ENCODE results near the gene GTF2F2. TPM values are rescaled to one million over a fixed set of nuclear protein-coding genes. Genes with fewer than 3 reads are reported as not detected.

Gene GTF2F2
- polyA plus RNA-seq, 1 donor, result 19.3 TPM

- Histone ChIP-seq H3K27me3 (ENCODE audit: control insufficient read depth, insufficient read depth, low read length) (no peaks in the 10 kb centered on the region), H3K36me3 (ENCODE audit: control insufficient read depth, insufficient read depth, low read length) (no peaks in the 10 kb centered on the region), H3K4me3 (ENCODE audit: low read length) (no peak overlapping the region), H3K4me1 (ENCODE audit: control insufficient read depth, insufficient read depth, low read length) (peaks cover 12% of the 10 kb centered on the region), H3K9me3 (ENCODE audit: control insufficient read depth, low read depth, low read length) (no peaks in the 10 kb centered on the region), H3K27ac (ENCODE audit: low read length) (no peak overlapping the region)
- DNase-seq, result no peak
- 100% methylated on average over 1 of the region's 10 CpGs for WGBS (ENCODE audit: insufficient coverage, low lambda C conversion rate)
Measured at GRCh38 chr13:45314822-45315221, 194.5 kb downstream of the GTF2F2 start.

DNA sequence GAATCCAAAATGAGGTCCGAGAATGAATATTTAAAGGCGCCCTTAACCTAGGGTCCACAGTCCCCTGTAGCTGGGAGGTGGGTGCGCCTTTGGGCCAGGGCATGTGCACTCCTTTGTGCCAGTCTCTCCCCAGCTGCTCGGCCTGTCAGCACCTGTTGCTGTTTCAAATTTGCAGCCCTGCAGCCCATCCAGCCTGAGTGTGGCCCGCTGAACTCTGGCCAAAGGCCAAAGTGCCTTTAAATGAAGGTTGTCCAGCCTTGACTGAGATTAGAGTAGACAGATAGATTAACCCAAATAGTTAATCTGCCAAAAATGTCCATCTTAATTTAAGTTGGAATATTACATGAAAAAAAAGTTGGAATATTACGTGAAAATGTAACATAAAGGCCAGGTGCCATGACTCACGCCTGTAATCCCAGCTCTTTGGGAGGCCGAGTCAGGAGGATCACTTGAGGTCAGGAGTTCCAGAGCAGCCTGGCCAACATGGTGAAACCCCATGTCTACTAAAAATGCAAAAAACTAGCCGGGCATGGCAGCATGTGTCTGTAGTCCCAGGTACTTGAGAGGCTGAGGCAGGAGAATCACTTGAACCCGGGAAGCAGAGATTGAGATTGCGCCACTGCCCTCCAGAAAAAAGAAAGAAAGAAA, 195.3 kb downstream of the GTF2F2 start:
- 93% methylated on average over 4 of the region's 11 CpGs for WGBS (ENCODE audit: insufficient coverage, low lambda C conversion rate)
- Histone ChIP-seq H3K27ac (ENCODE audit: low read length) (no peak overlapping the region), H3K27me3 (ENCODE audit: control insufficient read depth, insufficient read depth, low read length) (no peaks in the 10 kb centered on the region), H3K4me1 (ENCODE audit: control insufficient read depth, insufficient read depth, low read length) (peaks cover 12% of the 10 kb centered on the region), H3K36me3 (ENCODE audit: control insufficient read depth, insufficient read depth, low read length) (no peaks in the 10 kb centered on the region), H3K9me3 (ENCODE audit: control insufficient read depth, low read depth, low read length) (no peaks in the 10 kb centered on the region), H3K4me3 (ENCODE audit: low read length) (no peak overlapping the region)
- no peak for DNase-seq

GRCh38 chr13:45316338-45316737, 196.0 kb downstream of the GTF2F2 start:
- H3K4me1 ChIP-seq (ENCODE audit: control insufficient read depth, insufficient read depth, low read length), result peaks cover 7% of the 10 kb centered on the region
- no peaks in the 10 kb centered on the region for H3K27me3 ChIP-seq (ENCODE audit: control insufficient read depth, insufficient read depth, low read length)
- peak in 1 of 2 donors; percentile 54 for DNase-seq
- H3K9me3 ChIP-seq (ENCODE audit: control insufficient read depth, low read depth, low read length), result no peaks in the 10 kb centered on the region
- peak overlapping the region; percentile 41 for H3K27ac ChIP-seq (ENCODE audit: low read length)
- no peaks in the 10 kb centered on the region for H3K36me3 ChIP-seq (ENCODE audit: control insufficient read depth, insufficient read depth, low read length)
- peak overlapping the region; percentile 39 for H3K4me3 ChIP-seq (ENCODE audit: low read length)
- WGBS (ENCODE audit: insufficient coverage, low lambda C conversion rate), result 7% methylated on average over 2 of the region's 6 CpGs

- no peak overlapping the region for H3K27ac ChIP-seq (ENCODE audit: low read length)
- no peaks in the 10 kb centered on the region for H3K27me3 ChIP-seq (ENCODE audit: control insufficient read depth, insufficient read depth, low read length)
- WGBS (ENCODE audit: insufficient coverage, low lambda C conversion rate), result 80% methylated on average over 1 of the region's 5 CpGs
- H3K36me3 ChIP-seq (ENCODE audit: control insufficient read depth, insufficient read depth, low read length), result no peaks in the 10 kb centered on the region
- no peak for DNase-seq
- H3K9me3 ChIP-seq (ENCODE audit: control insufficient read depth, low read depth, low read length), result no peaks in the 10 kb centered on the region
- H3K4me3 ChIP-seq (ENCODE audit: low read length), result no peak overlapping the region
- H3K4me1 ChIP-seq (ENCODE audit: control insufficient read depth, insufficient read depth, low read length), result peaks cover 7% of the 10 kb centered on the region
Measured at GRCh38 chr13:45316996-45317395, 196.7 kb downstream of the GTF2F2 start.

DNA sequence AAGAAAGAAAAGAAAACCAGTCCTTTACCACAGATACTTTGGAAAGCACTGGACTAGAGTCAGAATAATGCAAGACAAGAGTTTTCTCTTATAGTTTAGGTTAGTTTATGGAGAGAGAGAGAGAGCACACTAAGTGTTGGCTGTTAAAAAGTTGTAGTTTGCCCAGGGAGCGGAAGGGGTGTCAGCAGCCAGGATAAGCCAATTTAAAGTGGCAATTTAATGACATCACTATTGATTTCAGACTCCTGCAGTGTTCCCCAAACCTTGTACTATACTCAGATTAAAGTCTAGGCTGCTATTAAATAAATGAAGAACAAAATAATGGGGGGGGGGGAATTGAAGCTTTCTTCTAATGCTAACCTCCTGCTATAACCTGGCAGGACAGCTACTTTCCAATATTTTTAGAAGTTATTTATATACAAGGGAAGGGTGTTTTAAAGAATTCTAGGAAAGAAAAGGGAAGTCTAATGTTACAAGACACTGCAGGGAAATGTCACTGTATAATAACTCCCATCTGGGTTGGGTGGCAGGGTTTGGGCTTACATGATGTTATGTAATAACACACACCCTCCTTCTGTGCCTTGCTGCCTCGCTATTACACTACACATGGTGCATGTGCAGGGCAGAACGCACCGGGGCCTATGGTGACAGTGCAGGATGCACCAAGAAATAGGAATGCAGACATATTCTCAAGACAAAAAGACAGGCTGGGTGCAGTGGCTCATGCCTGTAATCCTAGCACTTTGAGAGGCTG, 200.7 kb downstream of the GTF2F2 start:
- H3K9me3 ChIP-seq (ENCODE audit: control insufficient read depth, low read depth, low read length), result no peaks in the 10 kb centered on the region
- peaks cover under 1% of the 10 kb centered on the region for H3K4me1 ChIP-seq (ENCODE audit: control insufficient read depth, insufficient read depth, low read length)
- H3K27me3 ChIP-seq (ENCODE audit: control insufficient read depth, insufficient read depth, low read length), result no peaks in the 10 kb centered on the region
- H3K36me3 ChIP-seq (ENCODE audit: control insufficient read depth, insufficient read depth, low read length), result no peaks in the 10 kb centered on the region
- DNase-seq, result no peak
- no peak overlapping the region for H3K4me3 ChIP-seq (ENCODE audit: low read length)
- WGBS (ENCODE audit: insufficient coverage, low lambda C conversion rate), result no CpG with 5 or more reads among the region's 4 CpGs
- no peak overlapping the region for H3K27ac ChIP-seq (ENCODE audit: low read length)

GRCh38 chr13:45325806-45326205, 205.5 kb downstream of the GTF2F2 start:
- Histone ChIP-seq H3K36me3 (ENCODE audit: control insufficient read depth, insufficient read depth, low read length) (no peaks in the 10 kb centered on the region), H3K4me1 (ENCODE audit: control insufficient read depth, insufficient read depth, low read length) (no peaks in the 10 kb centered on the region), H3K27ac (ENCODE audit: low read length) (no peak overlapping the region), H3K27me3 (ENCODE audit: control insufficient read depth, insufficient read depth, low read length) (no peaks in the 10 kb centered on the region), H3K4me3 (ENCODE audit: low read length) (no peak overlapping the region), H3K9me3 (ENCODE audit: control insufficient read depth, low read depth, low read length) (no peaks in the 10 kb centered on the region)
- DNase-seq, result no peak
- 100% methylated on average over 1 of the region's 4 CpGs for WGBS (ENCODE audit: insufficient coverage, low lambda C conversion rate)

DNA sequence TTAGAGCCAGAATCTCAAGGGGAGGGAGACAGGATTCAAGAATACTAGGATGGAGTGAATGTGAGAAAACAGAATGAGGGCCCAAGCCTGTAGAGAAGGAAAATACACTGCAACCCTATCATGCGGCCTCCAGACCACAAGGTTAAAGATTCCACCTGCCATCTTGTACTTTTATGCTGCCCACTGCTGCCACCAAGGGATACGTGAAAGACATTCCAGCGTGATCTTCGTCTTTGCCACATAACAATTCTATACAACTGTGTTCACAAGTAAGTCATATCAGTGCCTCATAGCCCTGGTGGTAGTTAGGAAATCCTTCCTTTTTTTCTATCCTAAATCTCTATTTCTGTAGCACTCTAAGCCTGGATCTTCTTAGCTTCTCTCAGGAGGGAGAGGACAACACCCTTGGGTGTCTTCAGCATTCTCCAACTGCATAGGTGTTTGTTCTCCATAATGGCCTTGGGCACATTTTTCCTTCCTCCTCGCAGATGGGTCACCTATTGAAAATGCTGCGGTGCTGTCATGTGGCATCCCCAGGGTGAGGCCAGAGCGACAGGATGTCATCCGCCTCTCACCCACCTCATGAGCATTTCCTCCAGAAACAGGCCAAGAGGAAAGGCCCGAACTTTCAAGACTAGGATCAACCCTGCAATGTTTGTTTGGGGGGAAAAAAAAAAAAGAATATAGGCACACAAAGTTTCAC, 207.1 kb downstream of the GTF2F2 start:
- Histone ChIP-seq H3K4me1 (ENCODE audit: control insufficient read depth, insufficient read depth, low read length) (no peaks in the 10 kb centered on the region), H3K27ac (ENCODE audit: low read length) (no peak overlapping the region)

GRCh38 chr13:45328661-45329111, 208.4 kb downstream of the GTF2F2 start:
- no peaks in the 10 kb centered on the region for H3K27me3 ChIP-seq (ENCODE audit: control insufficient read depth, insufficient read depth, low read length)
- no peak for DNase-seq
- H3K4me3 ChIP-seq (ENCODE audit: low read length), result no peak overlapping the region
- no peaks in the 10 kb centered on the region for H3K9me3 ChIP-seq (ENCODE audit: control insufficient read depth, low read depth, low read length)
- no peaks in the 10 kb centered on the region for H3K4me1 ChIP-seq (ENCODE audit: control insufficient read depth, insufficient read depth, low read length)
- H3K27ac ChIP-seq (ENCODE audit: low read length), result no peak overlapping the region
- 13% methylated on average over 1 of the region's 3 CpGs for WGBS (ENCODE audit: insufficient coverage, low lambda C conversion rate)
- H3K36me3 ChIP-seq (ENCODE audit: control insufficient read depth, insufficient read depth, low read length), result no peaks in the 10 kb centered on the region

More for the DNA sequence above, 207.1 kb downstream of the GTF2F2 start:
- Histone ChIP-seq H3K9me3 (ENCODE audit: control insufficient read depth, low read depth, low read length) (no peaks in the 10 kb centered on the region), H3K4me3 (ENCODE audit: low read length) (no peak overlapping the region), H3K27me3 (ENCODE audit: control insufficient read depth, insufficient read depth, low read length) (no peaks in the 10 kb centered on the region), H3K36me3 (ENCODE audit: control insufficient read depth, insufficient read depth, low read length) (no peaks in the 10 kb centered on the region)
- no peak for DNase-seq
- 93% methylated on average over 2 of the region's 9 CpGs for WGBS (ENCODE audit: insufficient coverage, low lambda C conversion rate)

- Histone ChIP-seq H3K4me3 (ENCODE audit: low read length) (no peak overlapping the region), H3K27me3 (ENCODE audit: control insufficient read depth, insufficient read depth, low read length) (no peaks in the 10 kb centered on the region), H3K9me3 (ENCODE audit: control insufficient read depth, low read depth, low read length) (no peaks in the 10 kb centered on the region), H3K36me3 (ENCODE audit: control insufficient read depth, insufficient read depth, low read length) (peaks cover 6% of the 10 kb centered on the region), H3K27ac (ENCODE audit: low read length) (no peak overlapping the region), H3K4me1 (ENCODE audit: control insufficient read depth, insufficient read depth, low read length) (peaks cover 4% of the 10 kb centered on the region)
- WGBS (ENCODE audit: insufficient coverage, low lambda C conversion rate), result no CpG with 5 or more reads among the region's 1 CpG
- no peak for DNase-seq
Measured at GRCh38 chr13:45331123-45331619, 210.9 kb downstream of the GTF2F2 start.

- Histone ChIP-seq H3K27ac (ENCODE audit: low read length) (no peak overlapping the region), H3K36me3 (ENCODE audit: control insufficient read depth, insufficient read depth, low read length) (peaks cover 11% of the 10 kb centered on the region), H3K4me3 (ENCODE audit: low read length) (no peak overlapping the region), H3K27me3 (ENCODE audit: control insufficient read depth, insufficient read depth, low read length) (no peaks in the 10 kb centered on the region), H3K4me1 (ENCODE audit: control insufficient read depth, insufficient read depth, low read length) (peaks cover 9% of the 10 kb centered on the region), H3K9me3 (ENCODE audit: control insufficient read depth, low read depth, low read length) (no peaks in the 10 kb centered on the region)
- DNase-seq, result no peak
- no CpG with 5 or more reads among the region's 3 CpGs for WGBS (ENCODE audit: insufficient coverage, low lambda C conversion rate)
Measured at GRCh38 chr13:45331692-45332035, 211.4 kb downstream of the GTF2F2 start.

Data from large intestine (tissue), 3 donors.